Endothelial cell of umbilical vein (primary cell): ENCODE measurements around the gene PIAS2. TPM values are rescaled to one million over a fixed set of nuclear protein-coding genes. Genes with fewer than 3 reads are reported as not detected.

ENCODE experiments used
- BruUV-seq: library from RNA; stranded (reverse); fragments of 400-500 nt; replicated peaks from 2 replicates; lab custom pipeline; 2021; lab: Mats Ljungman, UMichigan
- CTCF ChIA-PET: fragments of 300-600, 350-600 bp; sonication (Branson Sonifier 250); formaldehyde crosslinking; loops from one replicate; lab custom pipeline; 2021; ENCODE audit warnings: antibody characterized with exemption, inconsistent platforms; lab: Charles Lee
- POLR2A ChIA-PET: fragments of 300-600, 350-600 bp; sonication (Branson Sonifier 250); formaldehyde crosslinking; loops from one replicate; lab custom pipeline; 2021; ENCODE audit warnings: antibody characterized with exemption, inconsistent platforms; lab: Charles Lee
- DNase-seq: peaks from one replicate; pipeline ENCODE4 v3.0.0-alpha.2; 2011; ENCODE audit warnings: low read depth, low spot score
- FAIRE-seq: peaks from 2 replicates; lab custom pipeline; 2011; peaks lifted over from hg19 to GRCh38; lab: Jason Lieb, UNC
- H2AFZ ChIP-seq: 2 replicates; pipeline ENCODE4 v1.6.0; 2012; ENCODE audit warnings: low read depth, low read length, control low read depth, inconsistent platforms
- H3K27ac ChIP-seq: 2 replicates; pipeline ENCODE4 v1.5.1; 2011; ENCODE audit warnings: low read depth, mild to moderate bottlenecking, control low read depth, low read length, moderate library complexity; ENCODE audit not compliant: insufficient read depth
- H3K27me3 ChIP-seq, 2 experiments: 2 replicates each; pipeline versions ENCODE4 v1.6.0 to v1.6.1; 2011; ENCODE audit warnings: low read length in 2 of 2, mixed read lengths in 1 of 2; ENCODE audit not compliant: control insufficient read depth in 2 of 2, insufficient read depth in 2 of 2
- H3K36me3 ChIP-seq, 2 experiments: 2 replicates in 1 of 2; 3 replicates in 1 of 2; pipeline ENCODE4 v1.5.1; 2011; ENCODE audit warnings: low read length in 2 of 2, mild to moderate bottlenecking in 1 of 2, moderate library complexity in 1 of 2; ENCODE audit not compliant: control insufficient read depth in 2 of 2, insufficient read depth in 2 of 2; ENCODE audit errors: extremely low read depth in 1 of 2
- H3K4me1 ChIP-seq: 3 replicates; pipeline ENCODE4 v1.5.1; 2011; ENCODE audit warnings: mild to moderate bottlenecking, low read length; ENCODE audit not compliant: control insufficient read depth, insufficient read depth; ENCODE audit errors: extremely low read depth
- H3K4me2 ChIP-seq: 2 replicates; pipeline ENCODE4 v1.6.1; 2011; ENCODE audit warnings: low read length, control low read depth, mixed read lengths; ENCODE audit not compliant: insufficient read depth
- H3K4me3 ChIP-seq, 3 experiments: fragments of 200-600 bp in 1 of 3; sonication (generic), shearing (Covaris generic) in 1 of 3; replicated peaks in 1 of 3; 2 replicates each; pipeline ENCODE4 v1.5.1; 2011 to 2016; ENCODE audit warnings: control low read depth in 3 of 3, low read length in 3 of 3, mild to moderate bottlenecking in 2 of 3, inconsistent platforms in 1 of 3, low read depth in 1 of 3, moderate library complexity in 1 of 3; ENCODE audit not compliant: insufficient read depth in 1 of 3
- H3K79me2 ChIP-seq: 2 replicates; pipeline ENCODE4 v1.6.0; 2012; ENCODE audit warnings: low read length, inconsistent platforms; ENCODE audit not compliant: control insufficient read depth, insufficient read depth
- H3K9ac ChIP-seq: replicated peaks from 2 replicates; pipeline ENCODE3; 2011; ENCODE audit warnings: low read length, control low read depth; ENCODE audit not compliant: insufficient read depth; ENCODE audit errors: extremely low read depth
- H3K9me1 ChIP-seq: replicated peaks from 3 replicates; pipeline ENCODE4 v1.6.0; 2011; ENCODE audit warnings: mild to moderate bottlenecking, low read length; ENCODE audit not compliant: control insufficient read depth, insufficient read depth; ENCODE audit errors: extremely low read depth
- H3K9me3 ChIP-seq: replicated peaks from 2 replicates; pipeline ENCODE4 v1.5.1; 2012; ENCODE audit warnings: low read length, inconsistent platforms; ENCODE audit not compliant: control insufficient read depth, insufficient read depth
- H4K20me1 ChIP-seq: replicated peaks from 2 replicates; pipeline ENCODE3; 2011; ENCODE audit warnings: mild to moderate bottlenecking, low read length; ENCODE audit not compliant: control insufficient read depth, insufficient read depth; ENCODE audit errors: extremely low read depth
- EZH2 ChIP-seq: IDR thresholded peaks from 2 replicates; pipeline ENCODE4 v1.6.1; 2012; ENCODE audit warnings: borderline replicate concordance, low read depth, mild to moderate bottlenecking, moderate library complexity, low read length, inconsistent platforms; ENCODE audit not compliant: severe bottlenecking
- FOS ChIP-seq: IDR thresholded peaks from 2 replicates; pipeline ENCODE4 v1.6.1; 2011; ENCODE audit warnings: mild to moderate bottlenecking, low read length, moderate library complexity, borderline replicate concordance; ENCODE audit not compliant: insufficient read depth
- GATA2 ChIP-seq: IDR thresholded peaks from 2 replicates; pipeline ENCODE4 v1.7.0; 2011; ENCODE audit warnings: low read depth, mild to moderate bottlenecking, moderate library complexity, mixed read lengths, low read length; ENCODE audit not compliant: insufficient read length, insufficient read depth
- JUN ChIP-seq: IDR thresholded peaks from 2 replicates; pipeline ENCODE4 v1.6.1; 2011; ENCODE audit warnings: borderline replicate concordance, low read depth; ENCODE audit not compliant: insufficient read length, insufficient read depth
- MYC ChIP-seq: IDR thresholded peaks from one replicate; pipeline ENCODE4 v1.6.1; 2011; ENCODE audit warnings: mild to moderate bottlenecking, low read depth, low read length
- POLR2A ChIP-seq: IDR thresholded peaks from 2 replicates; pipeline ENCODE4 v1.6.1; 2012; ENCODE audit warnings: low read depth, mild to moderate bottlenecking, control low read depth, low read length
- POLR2AphosphoS5 ChIP-seq: IDR thresholded peaks from 2 replicates; pipeline ENCODE4 v1.6.1; 2012; ENCODE audit warnings: low read depth, mild to moderate bottlenecking, control low read depth, low read length, moderate library complexity; ENCODE audit not compliant: insufficient read depth
- dilution Hi-C: fragments of 300-500 bp; cut with MboI; formaldehyde crosslinking; loops from one replicate; pipeline ENCODE4 v1.15.0; 2019; ENCODE audit warnings: low sequenced_read_pairs; ENCODE audit not compliant: extremely low pct_ligation_motif_present
- intact Hi-C: fragments of 100-400 bp; cut with micrococcal nuclease; formaldehyde crosslinking; loops from one replicate; pipeline ENCODE4 v1.10.0; 2022
- polyA plus RNA-seq, 4 experiments: library from polyadenylated mRNA; depleted of rRNA in 3 of 4; stranded (reverse) in 3 of 4; unstranded in 1 of 4; fragments of >200 nt; gene quantifications; 2 replicates each; pipeline versions ENCODE4 v1.2.1 to v1.2.3, GENCODE V29; 2011 to 2012; ENCODE audit warnings: missing spikeins in 1 of 4
- total RNA-seq: library from RNA; stranded (reverse); gene quantifications from 2 replicates; pipeline ENCODE4 v1.2.3, GENCODE V29; 2021
- TF ChIP-seq, protein P1 (sequence below): IDR thresholded peaks from 2 replicates; pipeline ENCODE4 v1.6.1; 2011; ENCODE audit not compliant: insufficient read depth, insufficient read length
- TF ChIP-seq, protein P2 (sequence below), 2 donors: IDR thresholded peaks; 1 replicate in 1 of 2; 2 replicates in 1 of 2; pipeline ENCODE4 v1.5.1; 2011; ENCODE audit warnings: low read length in 2 of 2, mild to moderate bottlenecking in 2 of 2, moderate library complexity in 2 of 2, control low read depth in 1 of 2, inconsistent platforms in 1 of 2, low read depth in 1 of 2; ENCODE audit not compliant: insufficient read depth in 1 of 2; ENCODE audit errors: extremely low read depth in 1 of 2

Gene PIAS2
- total and polyA plus RNA-seq, 2 donors (not counting 3 experiments of a cell fraction or from before 2014, with no cell fraction given), result 7.0 to 34.3 TPM

DNA sequence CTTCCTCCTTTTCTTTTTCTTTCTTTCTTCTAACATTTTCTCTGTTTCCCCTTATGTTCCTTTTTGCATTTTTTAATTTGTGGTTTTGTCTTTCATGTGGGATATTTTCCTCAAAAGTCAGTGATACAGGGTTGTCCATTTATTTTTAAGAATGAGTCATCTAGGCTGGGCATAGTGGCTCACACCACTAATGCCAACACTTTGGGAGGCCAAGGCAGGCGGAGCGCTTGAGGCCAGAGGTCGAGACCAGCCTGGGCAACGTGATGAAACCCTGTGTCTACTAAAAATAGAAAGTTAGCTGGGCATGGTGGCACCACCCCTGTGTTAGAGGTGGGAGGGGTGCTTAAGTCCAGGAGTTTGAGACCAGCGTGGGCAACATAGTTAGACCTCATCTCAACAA, 35.9 kb upstream of the PIAS2 start:
- ChIA-PET CTCF (no interaction called here), POLR2A (no interaction called here)
- TF ChIP-seq EZH2, result no peak
- TF ChIP-seq FOS, result no peak
- TF ChIP-seq, protein P1, sequence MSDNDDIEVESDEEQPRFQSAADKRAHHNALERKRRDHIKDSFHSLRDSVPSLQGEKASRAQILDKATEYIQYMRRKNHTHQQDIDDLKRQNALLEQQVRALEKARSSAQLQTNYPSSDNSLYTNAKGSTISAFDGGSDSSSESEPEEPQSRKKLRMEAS, result no peak
- no peak for TF ChIP-seq JUN
- TF ChIP-seq MYC, result no peak
- no peak for TF ChIP-seq GATA2
- TF ChIP-seq, protein P2, sequence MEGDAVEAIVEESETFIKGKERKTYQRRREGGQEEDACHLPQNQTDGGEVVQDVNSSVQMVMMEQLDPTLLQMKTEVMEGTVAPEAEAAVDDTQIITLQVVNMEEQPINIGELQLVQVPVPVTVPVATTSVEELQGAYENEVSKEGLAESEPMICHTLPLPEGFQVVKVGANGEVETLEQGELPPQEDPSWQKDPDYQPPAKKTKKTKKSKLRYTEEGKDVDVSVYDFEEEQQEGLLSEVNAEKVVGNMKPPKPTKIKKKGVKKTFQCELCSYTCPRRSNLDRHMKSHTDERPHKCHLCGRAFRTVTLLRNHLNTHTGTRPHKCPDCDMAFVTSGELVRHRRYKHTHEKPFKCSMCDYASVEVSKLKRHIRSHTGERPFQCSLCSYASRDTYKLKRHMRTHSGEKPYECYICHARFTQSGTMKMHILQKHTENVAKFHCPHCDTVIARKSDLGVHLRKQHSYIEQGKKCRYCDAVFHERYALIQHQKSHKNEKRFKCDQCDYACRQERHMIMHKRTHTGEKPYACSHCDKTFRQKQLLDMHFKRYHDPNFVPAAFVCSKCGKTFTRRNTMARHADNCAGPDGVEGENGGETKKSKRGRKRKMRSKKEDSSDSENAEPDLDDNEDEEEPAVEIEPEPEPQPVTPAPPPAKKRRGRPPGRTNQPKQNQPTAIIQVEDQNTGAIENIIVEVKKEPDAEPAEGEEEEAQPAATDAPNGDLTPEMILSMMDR (IDR thresholded peaks at IDR 0.05; ENCODE audit: extremely low read depth in 1 of 2, insufficient read depth in 1 of 2, low read depth in 1 of 2, low read length in 2 of 2), result no peak
- no peak for TF ChIP-seq POLR2AphosphoS5
- no peak for TF ChIP-seq POLR2A
- no peak overlapping the region for H3K4me2 ChIP-seq
- no TSS peak for BruUV-seq
- dilution Hi-C loops (no loop called here), intact Hi-C loops (no loop called here)
- no peaks in the 10 kb centered on the region for H4K20me1 ChIP-seq
- FAIRE-seq (no peak), DNase-seq (no peak)
- no peaks in the 10 kb centered on the region for H3K79me2 ChIP-seq
- no peaks in the 10 kb centered on the region for H3K9me3 ChIP-seq
- H3K36me3 ChIP-seq, result no peaks in the 10 kb centered on the region
- no peak overlapping the region for H2AFZ ChIP-seq
- H3K27me3 ChIP-seq, result no peaks in the 10 kb centered on the region
- no peaks in the 10 kb centered on the region for H3K4me1 ChIP-seq
- H3K27ac ChIP-seq, result no peak overlapping the region
- H3K9ac ChIP-seq, result no peak overlapping the region
- no peaks in the 10 kb centered on the region for H3K9me1 ChIP-seq
- H3K4me3 ChIP-seq, result no peak overlapping the region
